Stimulated activated CD8-positive, alpha-beta memory T cell treated with anti-CD3 and anti-CD28 coated beads, Interleukin-7, amount 100 ng/mL, for 1 hour (primary cell): ENCODE measurements around the gene OGT.
"Not testable (repeated sequence)": the region's sequence is repeated elsewhere in the genome, so short reads cannot be mapped to it uniquely, and the experiment has no call there.

ENCODE experiments used
- DNase-seq, 2 donors: peaks; one replicate each; pipeline ENCODE4 v3.0.0-alpha.2; 2020; ENCODE audit warnings: low read depth in 2 of 2

The OGT gene

DNA sequence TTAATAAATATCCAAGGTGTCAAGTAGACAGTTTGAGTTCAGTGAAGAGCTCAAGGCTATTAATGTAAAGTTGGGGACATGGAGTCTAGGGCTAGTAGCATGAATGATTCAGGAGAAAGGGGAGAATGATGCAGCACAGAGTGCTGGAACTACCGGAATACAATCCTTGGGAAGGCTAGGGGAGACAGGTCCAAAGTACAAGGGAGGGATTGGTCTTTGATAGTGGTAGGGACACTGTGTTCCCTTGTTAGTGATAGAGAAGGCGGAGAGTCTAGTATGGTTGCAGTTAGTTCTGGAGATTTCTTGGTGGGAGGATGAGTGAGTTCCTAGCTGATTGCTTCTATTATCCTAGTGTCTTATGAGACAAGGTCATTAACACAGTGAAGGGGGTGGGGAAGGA lies 54.0 kb downstream of the OGT start:
- no peak for DNase-seq

DNA sequence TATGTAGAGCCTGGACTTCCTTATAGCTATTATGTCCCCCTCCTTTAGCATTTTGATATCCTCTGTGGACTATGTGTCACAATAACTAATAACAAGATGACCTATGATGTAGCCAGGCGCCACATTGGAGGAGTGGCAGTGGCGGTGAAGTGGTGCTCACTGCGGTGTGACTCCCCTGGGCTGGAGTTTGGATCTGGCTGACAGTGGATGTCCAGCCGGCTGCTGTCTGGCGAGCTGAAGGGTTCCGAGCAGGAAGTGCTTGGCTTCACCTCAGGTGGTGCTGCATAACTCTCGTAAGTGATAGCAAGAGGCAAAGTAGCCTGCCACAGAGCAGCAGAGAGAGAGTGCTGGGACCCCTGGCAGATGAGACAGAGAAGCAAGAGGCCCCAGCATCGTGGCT lies 60.3 kb downstream of the OGT start:
- not testable (repeated sequence) for DNase-seq

DNA sequence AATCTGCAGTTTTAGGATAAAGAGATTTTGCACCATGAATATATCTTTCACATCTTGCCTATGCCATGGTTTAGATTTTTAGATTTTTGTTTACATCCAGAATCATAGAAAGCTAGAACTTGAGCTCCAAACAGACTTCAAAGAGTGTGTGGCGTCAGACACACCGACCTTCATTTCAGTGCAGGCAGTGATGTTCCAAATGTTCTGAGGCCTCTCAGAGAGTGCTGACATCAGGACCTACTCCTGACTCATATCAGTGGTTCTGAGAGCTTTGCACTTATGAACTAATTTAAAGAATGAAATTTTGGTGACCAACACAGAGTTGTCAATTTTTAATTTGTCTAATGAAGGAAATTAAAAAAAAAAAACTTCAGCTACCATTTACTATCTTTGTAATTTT lies 67.1 kb downstream of the OGT start:
- DNase-seq: no peak

DNA sequence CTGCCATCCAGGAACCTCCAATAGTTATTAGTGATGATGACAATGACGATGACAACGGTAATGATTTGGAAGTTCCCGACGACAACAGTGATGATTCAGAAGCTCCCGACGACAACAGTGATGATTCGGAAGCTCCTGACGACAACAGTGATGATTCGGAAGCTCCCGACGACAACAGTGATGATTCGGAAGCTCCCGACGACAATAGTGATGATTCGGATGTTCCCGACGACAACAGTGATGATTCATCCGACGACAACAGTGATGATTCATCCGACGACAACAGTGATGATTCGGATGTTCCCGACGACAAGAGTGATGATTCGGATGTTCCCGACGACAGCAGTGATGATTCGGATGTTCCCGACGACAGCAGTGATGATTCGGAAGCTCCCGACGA lies 70.7 kb downstream of the OGT start:
- no peak for DNase-seq

DNA sequence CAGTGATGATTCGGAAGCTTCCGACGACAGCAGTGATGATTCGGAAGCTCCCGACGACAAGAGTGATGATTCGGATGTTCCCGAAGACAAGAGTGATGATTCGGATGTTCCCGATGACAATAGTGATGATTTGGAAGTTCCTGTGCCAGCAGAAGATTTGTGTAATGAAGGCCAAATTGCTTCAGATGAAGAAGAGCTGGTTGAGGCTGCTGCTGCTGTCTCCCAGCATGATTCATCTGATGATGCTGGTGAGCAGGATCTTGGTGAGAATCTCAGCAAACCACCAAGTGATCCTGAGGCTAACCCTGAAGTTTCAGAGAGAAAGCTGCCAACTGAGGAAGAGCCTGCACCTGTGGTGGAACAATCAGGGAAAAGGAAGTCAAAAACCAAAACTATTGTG lies 71.2 kb downstream of the OGT start:
- DNase-seq: no peak

DNA sequence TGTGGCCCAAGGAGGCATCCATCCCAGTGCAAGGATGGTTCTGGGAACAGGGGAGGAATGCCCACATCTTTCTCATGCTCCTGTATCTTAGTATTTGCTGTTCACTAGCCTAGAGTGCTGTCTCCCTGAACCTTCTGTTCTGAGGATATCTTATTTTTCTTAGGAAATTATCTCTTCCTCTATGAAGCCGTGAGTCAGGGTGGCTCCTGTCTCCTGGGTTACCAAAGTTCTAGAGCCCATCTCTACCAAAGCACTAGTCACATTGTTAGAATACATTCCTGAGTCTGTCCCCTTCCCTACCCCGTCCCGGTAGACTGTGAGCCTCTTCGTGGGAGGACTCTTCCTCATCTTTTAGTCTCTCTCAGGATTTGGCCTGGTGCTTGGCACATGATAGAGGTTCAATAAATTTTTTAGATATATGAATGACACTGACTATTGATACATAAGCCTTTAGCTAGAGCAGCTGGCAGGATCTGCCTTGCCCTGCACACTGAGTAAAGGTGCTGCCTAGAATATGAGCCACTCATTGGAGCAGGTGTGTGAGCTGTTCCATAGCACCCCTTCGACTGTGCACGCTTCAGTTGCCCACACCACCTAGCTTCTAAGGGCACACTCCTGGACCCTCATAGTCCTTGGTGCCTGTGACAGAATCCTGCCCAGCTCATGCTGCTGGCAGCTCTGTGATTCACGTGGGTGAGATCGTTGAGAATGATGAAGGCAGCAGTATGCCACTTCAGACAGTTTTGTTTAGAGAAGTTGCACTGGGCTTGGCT lies 72.1 kb downstream of the OGT start:
- no peak for DNase-seq

- no peak for DNase-seq
Observed at GRCh38 chrX:71606536-71607216, 73.8 kb downstream of the OGT start.

DNA sequence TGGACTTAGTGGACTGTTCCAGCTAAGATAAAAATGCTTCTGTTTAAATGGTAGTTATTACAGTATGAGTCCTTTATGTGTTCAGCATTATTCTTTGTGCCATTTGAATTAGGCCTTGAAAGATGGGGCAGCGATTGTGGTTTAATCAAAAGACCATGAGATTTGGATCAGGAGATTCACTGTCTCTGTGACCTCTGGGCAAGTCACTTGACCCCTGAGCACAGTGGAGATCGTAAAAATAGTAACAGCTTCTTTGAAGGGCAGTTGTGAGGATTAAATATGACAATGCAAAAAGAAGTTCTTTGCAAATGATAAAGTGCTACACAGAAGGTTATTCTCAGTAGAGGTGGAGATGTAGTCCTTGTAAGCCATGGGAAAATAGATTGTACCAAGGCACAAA lies 74.6 kb downstream of the OGT start:
- DNase-seq: no peak

- no peak for DNase-seq
Observed at GRCh38 chrX:71609095-71609750, 76.3 kb downstream of the OGT start.

- DNase-seq: not testable (repeated sequence)
Observed at GRCh38 chrX:71611736-71612135, 78.8 kb downstream of the OGT start.

- DNase-seq: no peak
Observed at GRCh38 chrX:71612256-71612655, 79.4 kb downstream of the OGT start.

DNA sequence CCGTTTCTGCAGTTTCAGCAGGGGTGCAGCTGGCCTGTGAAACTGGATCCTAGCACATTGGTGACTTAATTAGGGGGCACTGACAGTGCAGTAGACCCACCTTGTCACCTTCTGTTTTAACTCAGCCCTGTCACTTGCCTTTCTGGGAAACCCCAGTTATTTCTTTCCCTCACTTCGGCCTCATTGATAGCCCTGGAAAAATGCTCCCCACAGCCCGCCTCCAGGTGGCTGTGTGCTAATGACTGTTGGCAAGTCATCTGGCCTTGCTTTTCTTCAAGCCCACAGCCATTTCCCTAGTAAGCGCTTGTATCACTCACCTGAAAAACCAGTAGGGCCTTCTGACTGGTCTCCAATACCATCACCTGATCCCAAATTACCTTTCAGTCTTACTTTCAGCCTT lies 82.2 kb downstream of the OGT start:
- DNase-seq: no peak

- DNase-seq: no peak
Observed at GRCh38 chrX:71615954-71616353, 83.0 kb downstream of the OGT start.

GRCh38 chrX:71616672-71617529 lies 84.0 kb downstream of the OGT start:
- no peak for DNase-seq

DNA sequence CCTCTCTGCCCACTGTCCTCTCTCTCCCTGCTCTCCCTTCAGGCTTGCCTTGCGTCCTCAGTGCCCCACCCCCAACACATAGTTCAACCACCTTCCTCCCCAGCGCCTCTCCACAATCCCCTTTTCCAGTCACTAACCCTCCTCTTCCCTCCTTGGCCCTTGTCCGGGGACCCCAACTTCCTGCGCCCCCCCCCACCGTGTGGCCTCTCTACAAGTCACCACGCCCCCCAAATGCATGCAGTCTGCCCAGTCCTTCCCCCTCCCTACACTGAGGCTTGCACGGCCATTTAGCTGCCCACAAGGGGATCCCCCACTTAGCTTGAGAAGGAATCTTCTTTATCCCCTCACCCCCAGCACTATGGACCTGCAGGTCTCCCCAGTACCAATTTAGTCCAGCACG lies 84.8 kb downstream of the OGT start:
- no peak for DNase-seq

GRCh38 chrX:71618303-71618721 lies 85.4 kb downstream of the OGT start, which contains the start of gene CXCR3:
CXCR3 (minus strand) TSS chrX:71618511; CDS start chrX:71618449, 62 bp downstream.
- peak in 1 of 2 donors; percentile 45 for DNase-seq

DNA sequence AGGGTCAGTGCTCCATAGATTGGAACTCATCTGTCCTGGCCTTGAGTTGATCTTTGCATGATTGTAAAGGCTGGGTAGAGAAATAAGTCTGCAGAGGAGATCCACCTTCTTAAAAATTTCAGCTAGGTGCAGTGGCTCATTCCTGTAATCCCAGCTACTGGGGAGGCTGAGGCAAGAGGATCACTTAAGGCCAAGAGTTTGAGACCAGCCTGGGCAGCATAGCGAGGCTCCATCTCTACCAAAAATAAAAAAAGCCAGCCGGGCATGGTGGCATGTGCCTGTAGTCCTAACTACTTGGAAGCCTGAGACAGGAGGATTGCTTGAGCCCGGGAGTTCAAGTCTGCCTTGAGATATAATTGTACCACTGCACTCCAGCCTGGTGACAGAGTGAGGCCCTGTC lies 85.9 kb downstream of the OGT start:
- DNase-seq: no peak

- DNase-seq: no peak
Observed at GRCh38 chrX:71619193-71619592, 86.3 kb downstream of the OGT start.

- no peak for DNase-seq
Observed at GRCh38 chrX:71619986-71620385, 87.1 kb downstream of the OGT start.

- no peak for DNase-seq
Observed at GRCh38 chrX:71621603-71622002, 88.7 kb downstream of the OGT start.

DNA sequence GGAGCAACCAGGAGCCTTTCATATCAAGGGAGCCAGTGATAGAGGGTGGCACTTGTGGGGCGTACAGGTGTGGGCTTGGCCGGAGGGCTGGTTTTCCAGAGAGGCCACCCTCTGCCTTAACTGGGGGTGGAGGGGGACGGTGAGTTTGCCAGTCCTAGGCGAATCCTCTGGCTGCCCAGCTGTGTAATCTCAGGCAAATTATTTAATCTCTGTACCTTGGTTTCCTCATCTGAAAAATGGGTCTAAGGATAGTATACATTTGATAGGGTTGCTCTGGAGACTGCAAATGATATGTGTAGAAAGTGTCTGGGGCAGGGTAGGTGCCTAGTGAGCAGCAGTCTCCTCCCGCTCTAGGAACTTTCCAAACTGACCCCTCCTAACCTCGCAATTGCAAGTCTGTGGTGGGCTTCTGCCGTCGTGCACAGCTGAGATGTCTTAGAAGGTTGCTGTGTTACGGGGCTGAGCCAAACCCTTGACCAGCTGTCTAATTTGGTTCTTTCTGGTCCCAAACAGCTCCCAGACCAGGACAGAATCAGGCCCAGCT lies 89.2 kb downstream of the OGT start:
- DNase-seq: no peak
